Epithelial cell of proximal tubule (primary cell): ENCODE measurements around the gene MSH3. TPM values are rescaled to one million over a fixed set of nuclear protein-coding genes. Genes with fewer than 3 reads are reported as not detected.
A peak's percentile ranks its signal among the peaks of the same experiment; 100 is the strongest.

Source experiments
- DNase-seq: peaks from one replicate; pipeline ENCODE4 v3.0.0-alpha.2; 2011; ENCODE audit warnings: low read depth
- H3K4me3 ChIP-seq: 2 replicates; pipeline ENCODE4 v1.5.1; 2011; ENCODE audit warnings: low read depth, mild to moderate bottlenecking, low read length
- total RNA-seq: library from RNA; depleted of rRNA; stranded (reverse); fragments of >200 nt; gene quantifications from 2 replicates; pipeline ENCODE4 v1.2.3, GENCODE V29; 2015
- TF ChIP-seq, protein P1 (sequence below): conservative IDR thresholded peaks from 2 replicates; pipeline ENCODE4 v1.5.1; 2012; ENCODE audit warnings: low read depth, mild to moderate bottlenecking, low read length

MSH3 gene
- total RNA-seq, 1 donor from 2014 or later: 8.8 TPM

DNA sequence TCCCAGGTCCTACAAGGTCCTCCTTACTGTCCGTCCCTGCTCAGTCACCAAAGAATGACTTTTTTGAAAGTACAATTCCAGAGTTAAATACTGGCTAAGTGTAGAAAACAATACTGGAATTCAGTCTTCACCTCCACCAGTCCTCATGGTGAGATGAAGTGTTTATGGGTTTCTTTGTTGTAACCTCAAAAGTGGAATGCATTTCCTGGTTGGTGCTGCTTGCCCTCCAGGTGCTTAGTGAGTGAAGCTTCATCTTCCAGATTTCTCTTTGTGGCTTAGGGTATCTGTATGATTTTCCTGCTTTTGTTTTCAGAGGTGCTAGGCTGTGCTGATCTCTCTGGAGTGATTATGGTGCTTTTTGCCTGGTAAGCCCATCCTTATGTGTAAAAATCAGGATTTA, 49.8 kb downstream of the MSH3 start:
- H3K4me3 ChIP-seq: no peak overlapping the region
- TF ChIP-seq, protein P1, sequence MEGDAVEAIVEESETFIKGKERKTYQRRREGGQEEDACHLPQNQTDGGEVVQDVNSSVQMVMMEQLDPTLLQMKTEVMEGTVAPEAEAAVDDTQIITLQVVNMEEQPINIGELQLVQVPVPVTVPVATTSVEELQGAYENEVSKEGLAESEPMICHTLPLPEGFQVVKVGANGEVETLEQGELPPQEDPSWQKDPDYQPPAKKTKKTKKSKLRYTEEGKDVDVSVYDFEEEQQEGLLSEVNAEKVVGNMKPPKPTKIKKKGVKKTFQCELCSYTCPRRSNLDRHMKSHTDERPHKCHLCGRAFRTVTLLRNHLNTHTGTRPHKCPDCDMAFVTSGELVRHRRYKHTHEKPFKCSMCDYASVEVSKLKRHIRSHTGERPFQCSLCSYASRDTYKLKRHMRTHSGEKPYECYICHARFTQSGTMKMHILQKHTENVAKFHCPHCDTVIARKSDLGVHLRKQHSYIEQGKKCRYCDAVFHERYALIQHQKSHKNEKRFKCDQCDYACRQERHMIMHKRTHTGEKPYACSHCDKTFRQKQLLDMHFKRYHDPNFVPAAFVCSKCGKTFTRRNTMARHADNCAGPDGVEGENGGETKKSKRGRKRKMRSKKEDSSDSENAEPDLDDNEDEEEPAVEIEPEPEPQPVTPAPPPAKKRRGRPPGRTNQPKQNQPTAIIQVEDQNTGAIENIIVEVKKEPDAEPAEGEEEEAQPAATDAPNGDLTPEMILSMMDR: no peak
- DNase-seq: no peak

DNA sequence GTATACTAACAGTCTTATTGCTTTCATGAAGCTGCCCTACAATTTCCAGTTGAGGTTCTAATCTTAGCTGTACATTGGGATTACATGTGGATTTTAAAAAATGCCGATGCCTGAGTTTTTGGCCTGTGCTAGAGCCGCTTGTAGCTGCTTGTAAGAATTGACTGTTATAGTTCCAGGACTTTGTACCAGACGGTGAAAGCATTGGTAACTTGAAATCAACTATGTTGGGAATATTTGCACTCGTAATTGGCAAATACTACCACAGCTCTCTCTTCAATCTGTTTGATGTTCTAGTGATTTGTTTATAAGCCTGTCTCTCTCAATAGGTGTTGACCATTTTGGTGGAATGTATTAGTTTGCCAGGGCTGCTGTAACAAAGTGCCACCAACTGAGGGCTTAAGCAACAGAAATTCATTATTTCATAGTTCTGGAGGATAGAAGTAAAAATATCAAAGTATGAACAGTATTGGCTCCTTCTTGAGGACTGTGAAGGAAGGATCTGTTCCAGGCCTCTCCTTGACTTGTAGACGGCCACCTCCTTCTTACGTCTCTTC, 50.8 kb downstream of the MSH3 start:
- no peak overlapping the region for H3K4me3 ChIP-seq
- TF ChIP-seq, protein P1: no peak
- DNase-seq: no peak

DNA sequence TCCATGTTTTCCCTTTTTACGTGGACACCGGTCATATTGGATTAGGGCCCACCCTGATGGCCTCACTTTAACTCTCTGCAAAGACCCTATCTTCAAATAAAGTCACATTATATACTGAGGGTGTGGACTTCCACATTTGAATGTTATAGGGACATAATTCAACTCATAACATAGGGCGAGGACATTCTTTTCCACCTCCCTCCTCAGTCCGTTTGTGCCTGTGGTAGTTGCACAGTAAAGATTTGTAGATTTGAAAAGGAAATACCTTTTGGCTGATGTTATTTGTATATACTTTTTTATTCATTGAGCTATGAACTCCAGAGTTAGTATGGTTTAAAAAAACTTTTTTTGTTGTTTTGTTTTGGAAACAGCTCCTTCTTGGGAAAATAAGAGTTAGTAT, 51.3 kb downstream of the MSH3 start:
- TF ChIP-seq, protein P1: no peak
- H3K4me3 ChIP-seq: no peak overlapping the region
- DNase-seq: no peak

DNA sequence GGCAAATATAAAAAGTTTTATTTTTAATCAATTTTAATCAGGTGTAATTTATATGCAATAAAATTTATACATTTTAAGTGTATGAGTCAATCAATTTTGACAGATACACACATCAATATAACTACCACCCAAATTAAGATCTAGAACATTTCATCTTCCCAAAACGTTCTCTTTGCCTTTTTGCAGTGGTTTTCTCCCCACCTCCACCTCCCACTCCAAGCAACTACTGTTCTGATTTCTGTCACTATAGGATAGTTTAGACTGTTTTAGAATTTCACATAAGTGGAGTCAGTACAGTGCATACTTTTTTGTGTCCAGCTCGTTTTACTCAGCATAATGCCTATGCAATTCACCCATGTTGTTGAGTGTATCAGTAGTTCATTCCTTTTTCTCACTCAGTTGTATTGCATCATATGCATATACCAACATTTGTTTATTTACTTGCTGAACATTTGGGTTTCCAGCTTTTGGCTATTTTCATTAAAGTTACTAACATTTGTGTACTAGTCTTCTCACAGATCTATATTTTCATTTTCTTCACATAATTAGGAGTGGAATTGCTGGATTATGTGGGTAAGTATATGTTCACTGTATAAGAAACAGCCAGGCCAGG, 52.5 kb downstream of the MSH3 start:
- H3K4me3 ChIP-seq: no peak overlapping the region
- TF ChIP-seq, protein P1: no peak
- no peak for DNase-seq

DNA sequence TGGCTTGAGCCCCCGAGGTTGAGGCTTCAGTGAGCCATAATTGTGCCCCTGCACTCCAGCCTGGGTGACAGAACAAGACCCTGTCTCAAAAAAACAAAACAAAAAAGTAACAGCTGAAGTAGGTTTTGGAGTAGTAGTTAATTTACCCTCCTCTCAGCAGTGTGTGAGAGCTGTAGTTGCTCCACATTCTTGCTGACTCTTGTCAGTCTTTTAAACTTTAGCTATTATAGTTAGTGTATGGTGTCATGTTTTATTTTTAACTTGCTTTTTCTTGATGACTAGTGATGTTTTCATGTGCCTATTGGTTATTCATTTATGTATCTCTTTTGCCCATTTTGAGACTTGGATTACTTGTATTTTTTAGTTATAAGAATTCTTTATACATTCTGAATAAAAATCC, 53.2 kb downstream of the MSH3 start:
- TF ChIP-seq, protein P1: no peak
- peak; percentile 54 for DNase-seq
- no peak overlapping the region for H3K4me3 ChIP-seq

DNA sequence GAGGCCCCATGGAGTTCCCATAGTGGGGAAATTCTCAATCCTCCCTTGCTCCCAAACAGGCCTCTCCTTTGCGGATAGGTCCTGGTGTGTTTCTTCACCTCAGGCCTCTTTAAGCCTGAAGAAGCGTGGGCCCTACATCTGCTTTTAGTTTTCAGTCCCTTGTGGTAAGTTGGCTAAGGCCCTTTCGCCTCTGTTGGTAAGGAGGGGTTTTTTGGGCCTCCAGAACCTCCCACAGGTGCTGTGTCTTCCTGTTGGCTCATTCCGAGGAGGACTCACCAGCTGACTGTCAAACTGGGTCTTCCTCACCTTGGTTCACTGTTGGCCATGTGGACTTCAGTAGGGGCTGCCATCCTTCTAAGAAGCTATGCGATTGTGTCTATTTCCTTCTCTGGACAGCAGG, 56.8 kb downstream of the MSH3 start:
- no peak overlapping the region for H3K4me3 ChIP-seq
- no peak for DNase-seq
- TF ChIP-seq, protein P1: no peak

DNA sequence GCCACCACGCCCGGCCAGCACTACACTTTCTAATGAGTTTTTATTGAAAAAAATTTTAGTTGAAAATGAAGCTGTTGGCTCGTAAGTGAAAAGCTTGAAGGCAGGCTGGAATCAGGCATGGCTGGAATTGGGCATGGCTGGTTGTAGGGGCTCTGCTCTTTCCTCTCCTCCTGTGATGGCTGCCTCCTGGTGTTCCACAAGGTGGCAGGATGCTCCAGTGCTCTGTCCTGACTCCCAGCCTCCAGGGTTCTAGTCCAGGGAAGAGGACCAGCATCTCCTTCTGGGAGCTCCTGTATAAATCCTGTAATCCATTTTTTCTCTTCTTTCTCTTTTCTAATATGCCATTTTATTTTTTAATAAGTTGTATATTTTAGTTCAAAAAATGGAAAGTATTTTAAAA, 57.5 kb downstream of the MSH3 start:
- no peak for DNase-seq
- H3K4me3 ChIP-seq: no peak overlapping the region
- TF ChIP-seq, protein P1: peak; percentile 72
